ENCODE measurements around the gene HTR1E. TPM values are rescaled to one million over a fixed set of nuclear protein-coding genes. Genes with fewer than 3 reads are reported as not detected.
"Not testable (repeated sequence)": the region's sequence is repeated elsewhere in the genome, so short reads cannot be mapped to it uniquely, and the experiment has no call there.

HTR1E gene
- total and polyA plus RNA-seq, 10 of the 15 experiments (the other 5 are each of a cell fraction or from before 2014, with no cell fraction given), result not detected

- no peak for DNase-seq (ENCODE audit: low read depth, low spot score)
- in situ Hi-C loops (cut with MboI) (no loop called here), intact Hi-C loops (cut with micrococcal nuclease; ENCODE audit: unreplicated experiment) (no loop called here)
- no peak overlapping the region for H3K9ac ChIP-seq (ENCODE audit: control insufficient read depth, insufficient read depth, low read length)
- H3K4me3 ChIP-seq, result no peak overlapping the region
- H3K27ac ChIP-seq (ENCODE audit: control insufficient read depth, insufficient read depth), result no peak overlapping the region
- TF ChIP-seq PAX5 (IDR thresholded peaks at IDR 0.05; ENCODE audit: borderline replicate concordance, low read depth, low read length) (no peak), PKNOX1 (IDR thresholded peaks at IDR 0.05) (peak; percentile 76)
- FAIRE-seq, result no peak
- 0% methylated on average over 2 of the region's 2 CpGs for WGBS (ENCODE audit: insufficient coverage, insufficient replicate concordance, low lambda C conversion rate, missing lambda C conversion rate)
- no peaks in the 10 kb centered on the region for H3K27me3 ChIP-seq (replicated peaks in 1 of 2; ENCODE audit: control insufficient read depth in 2 of 2, insufficient read depth in 2 of 2, low read length in 1 of 2)
- no peak overlapping the region for H3K4me2 ChIP-seq (ENCODE audit: control insufficient read depth, insufficient read depth)
- H2AFZ ChIP-seq (ENCODE audit: control insufficient read depth, low read depth, low read length), result no peak overlapping the region
- no TSS peak for BruUV-seq (replicated peaks)
- SMC1A ChIA-PET (ENCODE audit: uncharacterized antibody, unreplicated experiment), result no interaction called here
- H3K36me3 ChIP-seq (ENCODE audit: control insufficient read depth in 2 of 2, insufficient read depth in 2 of 2, low read length in 1 of 2), result no peaks in the 10 kb centered on the region
- no peaks in the 10 kb centered on the region for H3K9me3 ChIP-seq (replicated peaks; ENCODE audit: control insufficient read depth, insufficient read depth, low read length)
- no peaks in the 10 kb centered on the region for H3K4me1 ChIP-seq (ENCODE audit: control insufficient read depth, insufficient read depth, low read length)
- H4K20me1 ChIP-seq (ENCODE audit: control insufficient read depth, insufficient read depth), result no peaks in the 10 kb centered on the region
- no peaks in the 10 kb centered on the region for H3K79me2 ChIP-seq (ENCODE audit: control insufficient read depth, insufficient read depth, low read length)
- RAD21 ChIA-PET (ENCODE audit: unreplicated experiment), result no interaction called here
- ATAC-seq, result peak; percentile 40
- CTCF ChIA-PET, result interaction anchor here (0.7 kb wide), 1 partner anchor 494 kb away, joined by 3 read pairs; no protein-coding TSS in a partner anchor
- POLR2A ChIA-PET, result no interaction called here
These were observed 20.9 kb upstream of the HTR1E start for GRCh38 chr6:86916393-86916792.

GRCh38 chr6:86927138-86927537 lies 10.2 kb upstream of the HTR1E start:
- H3K4me3 ChIP-seq; POLR2A ChIA-PET; RAD21 ChIA-PET (ENCODE audit: unreplicated experiment); H3K27ac ChIP-seq (ENCODE audit: control insufficient read depth, insufficient read depth); CTCF ChIA-PET; H4K20me1 ChIP-seq (ENCODE audit: control insufficient read depth, insufficient read depth); H3K9ac ChIP-seq (ENCODE audit: control insufficient read depth, insufficient read depth, low read length); H3K36me3 ChIP-seq (ENCODE audit: control insufficient read depth in 2 of 2, insufficient read depth in 2 of 2, low read length in 1 of 2); H3K27me3 ChIP-seq (replicated peaks in 1 of 2; ENCODE audit: control insufficient read depth in 2 of 2, insufficient read depth in 2 of 2, low read length in 1 of 2); in situ Hi-C loops (cut with MboI); FAIRE-seq; H3K79me2 ChIP-seq (ENCODE audit: control insufficient read depth, insufficient read depth, low read length); ATAC-seq; H3K9me3 ChIP-seq (replicated peaks; ENCODE audit: control insufficient read depth, insufficient read depth, low read length); H2AFZ ChIP-seq (ENCODE audit: control insufficient read depth, low read depth, low read length); H3K4me2 ChIP-seq (ENCODE audit: control insufficient read depth, insufficient read depth); intact Hi-C loops (cut with micrococcal nuclease; ENCODE audit: unreplicated experiment); BruUV-seq (replicated peaks); SMC1A ChIA-PET (ENCODE audit: uncharacterized antibody, unreplicated experiment); H3K4me1 ChIP-seq (ENCODE audit: control insufficient read depth, insufficient read depth, low read length); DNase-seq (ENCODE audit: low read depth, low spot score): not testable (repeated sequence)
- 20% methylated on average over 2 of the region's 2 CpGs for WGBS (ENCODE audit: insufficient coverage, insufficient replicate concordance, low lambda C conversion rate, missing lambda C conversion rate)

GRCh38 chr6:86927859-86928258 lies 9.5 kb upstream of the HTR1E start:
- H3K27me3 ChIP-seq (replicated peaks in 1 of 2; ENCODE audit: control insufficient read depth in 2 of 2, insufficient read depth in 2 of 2, low read length in 1 of 2); SMC1A ChIA-PET (ENCODE audit: uncharacterized antibody, unreplicated experiment); RAD21 ChIA-PET (ENCODE audit: unreplicated experiment); BruUV-seq (replicated peaks); in situ Hi-C loops (cut with MboI); CTCF ChIA-PET; POLR2A ChIA-PET; H3K4me2 ChIP-seq (ENCODE audit: control insufficient read depth, insufficient read depth); H3K4me1 ChIP-seq (ENCODE audit: control insufficient read depth, insufficient read depth, low read length); H3K4me3 ChIP-seq; H4K20me1 ChIP-seq (ENCODE audit: control insufficient read depth, insufficient read depth); H2AFZ ChIP-seq (ENCODE audit: control insufficient read depth, low read depth, low read length); intact Hi-C loops (cut with micrococcal nuclease; ENCODE audit: unreplicated experiment); ATAC-seq; H3K79me2 ChIP-seq (ENCODE audit: control insufficient read depth, insufficient read depth, low read length); FAIRE-seq; H3K9me3 ChIP-seq (replicated peaks; ENCODE audit: control insufficient read depth, insufficient read depth, low read length); H3K9ac ChIP-seq (ENCODE audit: control insufficient read depth, insufficient read depth, low read length); H3K36me3 ChIP-seq (ENCODE audit: control insufficient read depth in 2 of 2, insufficient read depth in 2 of 2, low read length in 1 of 2); DNase-seq (ENCODE audit: low read depth, low spot score); H3K27ac ChIP-seq (ENCODE audit: control insufficient read depth, insufficient read depth): not testable (repeated sequence)
- 72% methylated on average over 11 of the region's 11 CpGs for WGBS (ENCODE audit: insufficient coverage, insufficient replicate concordance, low lambda C conversion rate, missing lambda C conversion rate)

All from GM12878 (cell line).